Activated CD8-positive, alpha-beta memory T cell treated with anti-CD3 and anti-CD28 coated beads, Interleukin-2, amount 50 U/mL, for 1 hour (primary cell): ENCODE data around the gene GRK1.

Source experiments
- DNase-seq: peaks from one replicate; pipeline ENCODE4 v3.0.0-alpha.2; 2020; ENCODE audit errors: extremely low read depth

GRK1 gene

GRCh38 chr13:113650275-113650674, 16.7 kb upstream of the GRK1 start:
- DNase-seq = no peak

DNA sequence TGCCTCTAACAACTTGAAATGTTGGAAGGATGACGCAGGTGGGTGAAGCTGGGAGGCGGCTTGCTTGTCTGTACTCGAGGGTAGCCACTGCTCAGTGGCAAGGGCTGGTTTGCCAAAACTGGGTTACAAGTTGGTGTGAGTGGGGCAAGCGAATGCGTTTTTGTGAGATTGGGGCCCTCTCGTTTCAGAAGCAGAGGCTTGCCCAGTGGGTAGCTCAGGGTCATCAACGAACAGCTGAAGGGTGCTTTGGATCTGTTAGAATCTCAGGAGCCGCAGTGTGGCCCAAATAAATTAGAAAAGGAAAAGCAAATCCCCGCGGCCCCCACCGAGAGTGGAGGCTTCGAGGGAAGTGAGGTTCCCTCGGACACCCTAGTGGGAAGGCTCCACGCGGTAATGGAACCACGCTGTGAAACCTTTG, 16.3 kb upstream of the GRK1 start:
- no peak for DNase-seq

- DNase-seq = no peak
Observed at GRCh38 chr13:113651511-113652403, 15.3 kb upstream of the GRK1 start.

- DNase-seq = no peak
Observed at GRCh38 chr13:113652404-113653263, 14.4 kb upstream of the GRK1 start.

GRCh38 chr13:113653264-113654174, 13.5 kb upstream of the GRK1 start:
- DNase-seq = no peak

DNA sequence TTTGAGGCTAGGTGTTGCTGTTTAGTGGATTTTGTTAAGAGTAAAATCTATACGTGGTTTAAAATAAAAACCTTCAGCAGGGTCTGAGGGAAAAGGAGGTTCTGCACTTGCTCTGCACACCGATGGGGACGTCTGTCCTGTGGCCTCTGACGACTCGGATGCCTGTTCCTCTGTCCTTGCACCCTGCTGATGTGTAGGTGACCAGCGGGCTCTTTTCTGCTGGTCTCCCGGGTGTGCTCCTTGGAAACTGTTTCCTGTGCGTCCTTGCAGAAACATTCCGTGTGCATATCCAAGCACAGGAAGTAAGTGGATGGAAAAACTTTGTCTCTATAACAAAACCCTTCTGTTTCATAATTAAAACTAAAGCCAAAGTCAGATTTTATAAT, 12.9 kb upstream of the GRK1 start:
- DNase-seq = no peak

DNA sequence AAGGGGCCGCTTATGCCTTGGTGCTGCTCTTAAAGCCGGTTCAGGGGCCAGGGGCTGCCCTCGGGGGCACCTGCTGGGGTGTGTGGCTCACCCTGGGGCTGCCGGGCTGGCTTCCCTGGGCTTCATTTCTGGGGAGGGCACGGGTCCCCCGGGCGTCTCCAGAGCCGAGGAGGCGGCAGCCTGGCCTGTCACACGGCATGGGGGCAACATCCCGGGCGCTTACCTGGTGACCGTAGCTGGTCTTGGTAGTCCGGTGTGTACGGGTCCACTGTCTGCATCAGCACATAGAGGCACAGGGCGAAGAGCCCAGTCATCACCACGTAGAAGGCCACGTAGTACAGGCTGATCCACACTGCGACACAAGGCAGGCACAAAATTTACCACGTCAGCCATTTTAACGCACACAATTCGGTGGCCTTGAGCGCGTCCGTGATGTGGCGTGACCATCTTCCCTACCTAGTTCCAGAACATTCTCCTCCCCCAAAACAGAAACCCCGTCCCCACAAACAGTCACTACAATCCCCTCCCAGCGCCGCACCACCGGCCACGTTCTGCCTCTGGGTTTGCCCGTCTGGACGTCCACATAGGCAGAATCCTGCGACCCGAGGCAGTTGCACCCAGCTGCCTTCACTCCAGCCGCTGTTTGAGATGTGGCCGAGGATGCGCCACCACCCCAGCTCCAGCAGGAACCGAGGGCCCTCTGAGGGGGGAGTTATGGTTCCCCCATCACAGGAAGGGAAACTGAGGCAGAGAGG, 12.3 kb upstream of the GRK1 start:
- DNase-seq = no peak

DNA sequence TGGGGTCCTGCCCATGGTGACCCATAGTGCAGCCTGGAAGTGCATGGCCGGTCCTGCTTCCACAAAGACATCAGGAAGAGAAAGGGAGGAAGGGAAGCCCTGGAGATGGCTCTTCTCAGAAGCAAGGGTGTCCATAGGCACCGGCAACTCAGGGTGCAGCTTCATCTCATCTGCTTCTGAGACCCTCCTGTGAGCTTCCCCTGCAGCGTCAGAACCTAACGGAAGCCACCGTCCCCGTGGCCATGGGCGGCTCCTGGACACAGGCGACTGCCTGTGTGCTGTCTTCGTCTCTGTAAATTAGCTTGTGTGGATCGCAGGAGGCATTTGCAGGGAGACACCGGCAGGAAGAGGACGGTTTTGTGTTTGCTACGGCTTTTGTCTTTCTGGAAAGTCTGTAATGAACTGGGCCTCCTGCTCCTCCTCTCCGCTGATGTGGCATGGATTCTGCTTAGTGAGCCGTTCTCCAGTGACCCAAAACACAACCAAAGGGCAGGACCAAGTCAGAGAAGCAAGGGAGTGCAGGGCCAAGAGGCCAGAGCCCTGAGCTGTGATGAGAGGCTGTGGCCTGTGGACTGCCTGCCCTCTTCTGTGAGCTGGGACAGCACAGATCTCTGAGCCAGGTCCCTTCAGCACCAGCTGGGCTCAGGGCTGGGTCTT, 11.5 kb upstream of the GRK1 start:
- DNase-seq = no peak

- no peak for DNase-seq
Observed at GRCh38 chr13:113656003-113656588, 10.9 kb upstream of the GRK1 start.

DNA sequence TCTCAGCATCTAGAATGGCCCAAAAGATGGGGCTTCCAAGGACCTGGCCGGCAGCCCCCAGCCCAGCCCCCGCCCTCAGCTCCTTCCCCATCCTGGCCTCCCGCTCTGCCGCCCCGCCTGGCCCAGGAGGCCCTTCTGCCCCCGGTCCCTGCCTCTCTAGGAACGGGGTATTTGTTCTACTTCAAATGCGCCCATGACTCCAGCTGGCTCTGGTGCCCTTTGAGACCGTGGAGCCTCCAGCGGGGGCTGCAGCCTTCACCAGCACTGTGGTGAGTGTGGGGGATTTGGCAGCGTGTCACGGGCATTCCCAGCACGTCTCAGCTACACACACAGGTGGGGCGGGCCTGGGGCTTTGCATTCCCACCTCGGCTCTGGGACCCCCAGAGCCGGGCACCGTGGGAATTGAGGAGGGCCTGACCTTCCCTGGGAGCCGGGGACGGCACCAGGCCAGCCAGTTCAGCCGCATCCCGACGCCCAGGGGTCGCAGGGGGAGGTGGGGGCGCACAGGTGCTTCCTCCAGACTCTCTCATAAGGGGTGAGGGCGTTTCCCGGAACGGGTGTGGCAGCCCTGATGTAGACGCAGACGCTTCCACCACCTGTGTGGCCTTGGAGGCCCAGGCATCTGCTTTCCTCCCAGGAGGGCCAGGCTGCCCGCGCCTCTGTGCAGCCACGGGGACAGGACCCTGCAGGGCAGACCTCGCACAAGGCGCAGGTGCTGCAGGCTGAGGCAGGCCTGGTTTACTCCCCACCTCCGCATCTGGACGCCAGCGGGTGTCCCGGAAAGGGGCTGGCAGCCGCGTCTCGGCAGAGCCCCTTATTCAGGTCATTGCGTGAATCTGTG, 10.0 kb upstream of the GRK1 start:
- no peak for DNase-seq

GRCh38 chr13:113657851-113658741, 8.9 kb upstream of the GRK1 start, which contains the start of gene ATP4B:
Gene ATP4B (minus strand): TSS chr13:113658198. CDS start chr13:113658144, 54 bp downstream.
- DNase-seq = no peak

GRCh38 chr13:113658836-113659235, 8.2 kb upstream of the GRK1 start:
- DNase-seq = no peak

DNA sequence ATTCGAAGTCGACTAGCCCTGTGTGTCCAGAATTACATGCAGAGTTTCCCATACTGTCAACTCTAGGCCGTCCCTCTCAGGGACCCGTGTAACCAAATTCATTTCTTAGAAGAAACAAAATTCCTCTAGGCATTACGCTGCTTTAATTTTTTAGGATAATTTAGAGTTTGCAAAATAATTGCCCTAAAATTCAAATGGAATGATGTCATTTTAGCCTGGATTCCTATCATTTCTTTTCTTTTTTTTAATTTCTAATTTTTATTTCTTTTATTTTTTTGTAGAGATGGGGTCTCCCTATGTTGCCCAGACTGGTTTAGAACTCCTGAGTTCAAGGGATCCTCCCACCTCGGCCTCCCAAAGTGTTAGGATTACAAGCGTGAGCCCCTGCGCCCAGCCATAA, 7.7 kb upstream of the GRK1 start:
- DNase-seq = no peak

- DNase-seq = no peak
Observed at GRCh38 chr13:113660066-113660465, 7.0 kb upstream of the GRK1 start.

GRCh38 chr13:113661509-113661908, 5.5 kb upstream of the GRK1 start:
- DNase-seq = no peak

DNA sequence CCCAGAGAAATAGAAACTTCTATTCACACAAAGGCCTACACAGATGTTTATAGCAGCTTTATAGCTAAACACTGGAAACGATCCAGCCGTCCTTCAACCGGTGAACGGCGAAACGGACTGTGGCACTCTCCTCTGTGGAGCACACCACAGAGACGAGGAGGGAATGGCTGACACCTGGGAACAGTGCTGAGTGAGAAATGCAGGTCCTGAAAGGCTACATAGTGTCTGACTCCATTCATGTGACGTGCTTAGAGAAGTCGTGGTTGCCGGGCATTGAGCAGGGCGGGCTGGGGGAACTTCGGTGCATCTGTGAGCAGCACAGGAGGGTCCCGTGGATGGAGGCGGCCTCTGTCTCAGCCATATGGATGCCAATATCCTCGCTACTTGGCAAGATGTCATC, 3.1 kb upstream of the GRK1 start:
- DNase-seq = no peak

GRCh38 chr13:113664751-113665596, 2.0 kb upstream of the GRK1 start:
- DNase-seq = no peak
